CD4-positive, alpha-beta T cell treated with Interferon alpha-2 for 1 hour (primary cell): ENCODE data around the gene COLEC12.

Source experiments
- DNase-seq, 2 donors: peaks; one replicate each; pipeline ENCODE4 v3.0.0-alpha.2; 2020 to 2022

COLEC12 gene

DNA sequence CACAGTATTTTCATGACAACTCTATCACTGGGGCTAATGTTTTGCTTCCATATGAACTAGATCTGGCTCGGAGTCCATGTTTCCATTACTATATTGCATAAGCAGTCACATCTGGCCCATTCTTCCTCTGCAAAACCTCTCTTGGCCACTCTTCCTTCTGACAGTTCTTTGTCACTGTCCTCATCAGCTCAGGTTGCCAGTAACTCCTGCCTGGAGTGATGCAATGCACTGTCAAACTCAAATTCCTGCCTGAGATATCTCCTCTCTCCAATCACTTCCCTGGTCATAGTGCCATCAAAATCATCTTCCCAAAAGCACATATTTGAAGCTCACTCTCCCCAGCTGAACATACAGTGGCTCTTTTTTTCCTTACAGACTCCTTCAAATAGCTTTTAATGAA is 66.1 kb downstream of the COLEC12 start:
- no peak for DNase-seq

DNA sequence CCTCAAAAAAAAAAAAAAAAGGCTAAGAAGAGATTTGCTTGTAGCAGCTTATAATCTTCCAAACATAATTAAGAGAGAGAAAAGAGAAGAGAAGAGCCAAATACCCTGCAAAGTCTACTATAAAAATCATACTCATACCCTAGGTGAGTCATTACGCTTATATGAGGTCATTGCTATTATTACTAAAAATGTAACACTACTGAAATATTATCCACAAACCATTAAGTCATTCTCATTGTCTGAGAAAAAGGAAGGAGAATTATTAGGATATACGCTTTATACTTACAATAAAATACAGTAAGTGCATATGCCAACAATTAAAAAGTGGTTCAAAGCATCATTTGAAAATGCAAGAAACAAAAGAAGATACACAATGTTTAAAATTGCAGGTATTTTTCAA is 66.5 kb downstream of the COLEC12 start:
- no peak for DNase-seq

DNA sequence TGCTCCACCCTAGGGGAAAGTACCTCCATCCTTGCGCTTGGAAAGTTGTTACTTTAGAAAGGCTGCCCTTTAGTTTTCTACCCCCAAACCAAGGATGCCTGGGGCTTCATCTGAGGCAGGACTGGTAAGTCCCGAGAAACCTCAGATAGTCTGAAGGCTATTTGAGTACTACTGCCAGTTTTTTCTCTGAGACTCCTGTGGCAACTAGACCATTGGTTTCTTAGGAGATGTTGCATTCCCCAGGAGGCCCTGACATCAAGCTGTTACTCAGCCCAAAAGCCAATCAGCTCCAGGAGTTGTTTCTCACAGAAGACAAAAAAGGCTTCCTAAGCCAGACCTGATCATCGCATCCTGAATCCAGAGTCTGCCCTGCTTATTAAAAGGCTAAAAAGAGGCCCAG is 67.2 kb downstream of the COLEC12 start:
- no peak for DNase-seq

DNA sequence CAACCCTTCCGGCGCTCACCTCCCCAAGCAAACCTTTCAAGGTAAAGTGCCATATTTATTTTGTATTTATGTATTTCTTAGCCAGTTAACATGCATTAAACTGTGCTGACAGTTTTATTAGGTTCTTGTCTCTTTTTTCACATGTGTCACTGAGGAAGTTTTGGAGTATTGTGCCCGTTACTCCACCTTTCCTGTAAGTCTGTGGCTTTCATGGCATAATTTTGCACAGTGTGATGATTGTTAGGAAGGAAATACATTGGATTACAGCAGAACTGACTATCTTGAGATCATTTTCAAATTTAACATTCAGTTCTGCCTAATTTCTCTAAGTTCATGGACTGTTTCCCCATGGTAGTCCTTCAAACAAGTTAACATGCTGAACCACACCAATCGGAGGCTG is 67.7 kb downstream of the COLEC12 start:
- no peak for DNase-seq

DNA sequence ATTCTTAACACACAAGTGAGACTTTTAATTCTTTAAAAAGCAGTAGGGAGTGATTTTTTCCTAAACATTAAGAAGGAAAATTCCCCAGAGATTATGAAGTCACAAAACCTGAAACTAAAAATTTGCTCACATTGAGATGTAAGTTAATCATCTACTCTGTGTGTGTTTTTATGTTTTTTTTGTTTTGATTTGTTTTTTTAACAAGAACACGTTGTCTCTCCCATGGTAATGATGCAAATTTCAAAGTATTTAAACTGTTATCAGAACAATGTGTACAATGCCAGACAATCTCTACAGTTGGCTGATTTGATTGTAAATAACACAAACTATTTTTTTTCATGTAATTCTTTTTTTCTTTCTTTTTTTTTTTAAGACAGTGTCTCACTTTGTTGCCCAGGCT is 71.5 kb downstream of the COLEC12 start:
- DNase-seq = no peak

DNA sequence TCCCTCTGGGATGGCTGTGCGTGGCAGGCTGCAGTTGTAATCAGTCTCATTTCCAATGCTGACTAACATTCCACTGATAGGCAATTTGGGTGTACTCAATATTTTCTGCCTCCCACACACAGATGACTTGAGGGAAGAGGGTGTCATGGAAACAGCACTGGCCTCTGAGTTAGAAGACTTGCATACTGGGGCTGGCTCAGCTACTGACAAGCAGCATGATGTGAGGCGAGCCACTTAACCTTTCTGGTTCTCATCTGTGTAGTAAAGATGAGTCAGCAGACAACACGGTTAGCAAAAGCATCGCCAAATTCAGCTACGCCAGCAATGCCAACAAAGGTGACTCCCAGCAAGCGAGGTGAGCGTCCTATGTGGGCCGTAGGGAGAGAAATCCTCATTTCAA is 73.5 kb downstream of the COLEC12 start:
- no peak for DNase-seq

DNA sequence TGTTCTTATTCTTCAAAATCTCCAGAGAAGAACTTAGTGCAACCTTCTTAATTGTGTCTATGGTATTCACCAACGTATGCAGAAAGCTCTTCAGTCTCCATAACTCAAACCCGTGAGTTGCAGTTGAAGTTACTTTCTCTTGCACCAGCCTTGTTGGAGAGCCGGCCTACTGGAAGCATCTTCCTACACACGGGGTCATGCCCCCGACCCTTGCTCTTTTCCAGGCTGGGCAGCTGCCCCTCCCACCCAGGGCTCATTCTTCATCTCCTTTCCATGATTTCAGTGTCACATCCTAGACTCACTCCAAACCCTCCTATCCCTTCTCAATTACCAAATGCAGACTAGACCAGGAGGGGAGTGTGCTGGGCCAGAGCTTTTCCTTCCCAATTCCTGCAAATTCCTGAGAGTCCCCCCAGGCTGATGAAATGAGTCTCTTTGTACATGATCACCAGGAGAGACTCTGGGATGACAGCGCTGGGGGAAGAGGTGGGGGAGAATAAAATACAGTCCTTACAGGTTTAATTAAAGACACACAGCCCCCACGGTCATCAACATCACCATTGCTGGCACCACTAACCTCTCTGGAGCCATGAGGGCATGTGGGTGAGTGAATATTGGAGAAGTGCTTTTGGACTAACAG is 75.3 kb downstream of the COLEC12 start:
- no peak for DNase-seq

DNA sequence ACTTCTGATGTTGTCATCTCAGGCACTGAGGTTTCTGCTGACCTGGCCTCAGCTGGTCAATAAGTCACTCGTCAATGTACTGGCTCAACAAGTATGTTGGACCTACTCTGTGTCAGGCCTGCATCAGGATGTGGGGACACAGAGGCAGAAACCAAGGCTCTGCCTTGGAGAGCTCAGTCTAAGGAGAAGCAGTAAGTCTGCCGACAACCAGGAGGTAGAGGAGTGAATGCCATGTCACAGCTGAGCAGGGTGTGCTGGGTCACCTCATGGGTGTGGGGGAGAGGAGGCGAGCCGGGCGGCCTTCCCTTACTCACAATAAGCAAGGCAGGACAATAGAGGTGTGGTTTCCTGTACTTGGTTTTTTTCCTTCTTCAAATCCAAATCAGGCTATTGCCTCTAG is 75.8 kb downstream of the COLEC12 start:
- no peak for DNase-seq

DNA sequence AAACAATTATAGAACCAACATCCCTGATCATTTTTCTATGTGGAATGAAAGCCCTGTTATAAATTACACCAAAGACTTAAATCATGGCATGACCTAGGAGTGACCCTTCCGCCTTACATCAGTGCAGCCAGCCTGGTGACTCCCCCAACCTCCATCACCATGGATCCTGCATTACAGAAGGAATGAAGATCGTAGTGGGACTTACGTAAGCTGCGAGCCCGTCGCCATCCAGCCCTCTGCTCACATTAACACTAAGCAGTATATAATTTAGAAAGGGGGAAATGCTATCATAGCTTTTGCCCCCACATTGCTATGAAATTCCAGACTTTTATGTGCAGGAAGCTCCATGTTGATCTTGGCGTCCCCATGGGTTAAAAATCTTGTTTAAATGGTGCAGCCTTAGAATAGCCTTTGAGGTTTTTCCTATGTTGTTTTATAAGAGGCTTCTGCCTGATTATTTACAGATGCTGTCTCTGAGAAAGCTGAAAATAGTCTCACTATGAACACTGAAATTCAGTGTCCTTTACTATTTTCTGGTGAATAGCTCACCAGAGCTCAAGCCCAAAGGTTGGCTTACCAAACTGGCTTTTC is 76.3 kb downstream of the COLEC12 start:
- no peak for DNase-seq

DNA sequence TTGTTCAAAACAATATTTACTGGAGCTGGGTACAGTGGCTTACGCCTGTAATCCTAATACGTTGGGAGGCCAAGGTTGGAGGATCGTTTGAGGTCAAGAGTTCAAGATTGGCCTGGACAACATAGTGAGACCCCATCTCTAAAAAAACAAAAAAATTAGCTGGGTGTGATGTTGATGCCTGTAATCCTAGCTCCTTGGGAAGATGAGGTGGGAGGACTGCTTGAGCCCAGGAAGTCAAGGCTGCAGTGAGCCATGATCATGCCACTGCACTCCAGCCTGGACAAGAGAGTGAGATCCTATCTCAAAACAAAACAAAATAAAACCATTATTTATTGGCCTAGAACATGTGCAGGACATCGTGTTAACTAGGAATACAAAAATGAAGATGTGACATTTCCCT is 77.5 kb downstream of the COLEC12 start:
- DNase-seq = no peak

DNA sequence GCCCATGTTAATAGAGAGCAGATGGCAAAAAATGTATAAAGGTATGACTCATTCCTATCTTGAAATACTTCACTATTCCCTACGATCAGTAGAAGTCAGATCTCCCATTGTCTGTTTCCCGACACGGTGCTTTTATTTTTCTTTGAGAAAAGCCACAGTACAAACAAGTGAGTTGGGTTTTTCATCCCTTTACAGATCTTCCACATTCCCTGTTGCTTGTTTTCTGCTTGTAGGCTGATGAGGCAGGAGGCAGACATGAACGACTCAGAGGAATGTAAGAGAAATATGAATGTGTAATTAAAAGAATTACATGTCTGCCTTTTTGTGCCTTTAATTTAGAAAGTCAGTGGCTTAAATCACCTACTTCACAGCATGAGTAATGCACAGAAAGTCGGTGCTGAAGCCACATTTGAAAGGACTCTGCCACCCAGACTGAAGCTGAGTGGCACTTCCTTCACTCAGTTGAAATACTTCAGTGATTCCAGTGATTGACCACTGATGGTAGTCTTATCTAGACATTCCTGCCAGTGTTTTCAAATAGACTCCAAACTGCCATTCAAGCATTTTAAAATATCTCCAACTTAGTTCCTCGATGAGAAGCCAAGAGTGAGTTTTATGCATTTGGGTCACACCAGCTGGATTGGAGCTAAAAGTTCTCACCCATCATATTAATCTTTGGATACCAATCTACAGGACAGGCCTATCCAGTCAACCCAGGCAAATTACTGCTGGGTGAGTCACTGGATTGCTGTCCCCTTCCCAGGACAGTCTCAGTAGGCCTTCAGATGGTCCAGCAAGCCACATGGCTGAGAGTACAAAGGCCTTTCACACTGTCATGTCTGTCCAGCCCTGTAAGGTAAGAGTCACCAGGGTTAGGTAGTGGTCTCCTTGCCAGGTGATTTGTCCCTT is 79.0 kb downstream of the COLEC12 start:
- DNase-seq = no peak

DNA sequence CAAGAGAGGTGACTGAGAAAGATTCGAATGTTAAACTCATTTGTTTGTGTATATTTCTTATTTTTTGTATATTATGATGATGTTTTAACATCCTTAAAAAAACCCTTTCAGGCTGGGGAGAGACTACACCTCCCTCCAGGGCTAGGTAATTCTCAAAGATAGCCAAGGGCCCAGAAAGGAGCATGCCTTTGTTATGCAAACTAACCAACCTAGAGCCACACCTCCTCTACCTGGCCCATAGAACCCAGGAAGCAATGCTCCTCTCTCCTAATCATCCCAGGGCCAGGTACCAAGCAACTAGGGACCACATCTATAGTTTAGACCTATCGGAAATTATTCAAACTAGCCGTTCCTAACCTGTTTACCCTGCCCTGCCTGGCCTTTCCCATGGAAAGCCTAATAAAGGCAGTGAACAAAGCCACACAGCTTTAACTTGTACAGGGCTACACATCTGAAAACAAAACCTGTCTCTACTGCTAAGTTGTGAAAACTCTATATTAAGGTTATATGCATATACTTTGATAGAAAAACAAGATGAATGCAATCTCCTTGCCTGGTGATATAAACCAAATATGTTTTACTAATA is 79.7 kb downstream of the COLEC12 start:
- DNase-seq = no peak

DNA sequence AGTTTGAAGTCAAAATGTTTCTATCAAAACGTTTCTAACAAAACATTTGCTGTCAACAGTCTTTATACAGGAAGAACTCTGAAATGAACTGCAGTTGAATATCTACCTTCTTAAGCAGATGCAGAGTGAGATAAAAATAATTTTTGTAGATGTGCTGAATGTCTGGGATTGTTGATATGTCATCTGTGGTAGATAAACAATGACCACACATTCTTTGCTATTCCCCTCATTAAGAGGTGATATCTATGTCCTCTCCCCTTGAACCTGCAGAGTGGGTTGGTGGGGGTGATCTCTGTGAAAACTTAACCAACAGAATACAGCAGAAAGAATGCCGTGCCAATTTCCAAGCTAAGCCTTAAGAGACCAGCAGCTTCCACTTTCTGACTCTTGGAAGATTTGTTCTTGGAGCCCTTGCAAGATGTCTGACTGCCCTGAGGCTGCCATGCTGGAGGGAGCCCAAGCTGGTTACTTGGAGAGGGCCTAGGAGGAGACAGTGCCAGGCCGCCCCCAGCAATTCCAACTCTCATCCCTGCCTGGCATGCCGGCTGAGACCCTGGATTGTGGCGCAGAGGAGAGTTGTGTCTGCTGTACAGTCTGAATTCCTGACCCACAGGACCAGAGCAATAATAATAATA is 80.8 kb downstream of the COLEC12 start:
- no peak for DNase-seq

DNA sequence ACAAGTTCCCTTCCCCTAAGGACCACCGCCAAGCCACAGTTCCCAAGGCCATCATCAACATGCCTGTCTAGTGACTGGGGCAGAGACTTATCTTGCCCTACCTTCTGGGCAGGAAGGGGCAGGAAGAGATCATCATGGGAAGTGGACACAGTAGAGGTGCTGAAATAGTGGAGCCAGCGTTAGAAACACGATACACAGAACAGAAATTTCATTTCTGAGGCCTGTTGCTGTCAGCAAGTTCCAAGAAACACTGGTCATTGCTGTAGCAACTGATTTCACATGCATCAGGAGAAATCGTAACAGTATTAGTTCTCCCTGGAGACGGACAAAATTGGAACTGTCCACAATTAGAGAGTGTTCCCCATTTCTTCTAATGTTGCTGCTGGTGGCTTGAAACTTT is 83.0 kb downstream of the COLEC12 start:
- no peak for DNase-seq

DNA sequence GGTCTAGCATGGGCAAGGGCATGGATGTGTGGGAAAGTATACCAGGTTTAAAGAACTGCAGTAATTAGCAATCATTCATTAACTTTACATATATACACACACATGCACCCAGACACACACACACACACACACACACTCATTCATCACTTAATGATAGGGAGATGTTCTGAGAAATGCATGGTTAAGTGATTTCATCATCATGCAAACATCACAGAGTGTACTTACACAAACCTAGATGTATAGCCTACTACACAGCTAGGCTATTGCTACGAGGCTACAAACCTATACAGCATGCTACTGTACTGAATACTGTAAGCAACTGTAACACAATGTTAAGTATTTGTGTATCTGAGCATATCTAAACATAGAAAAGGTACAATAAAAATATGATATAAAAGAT is 83.6 kb downstream of the COLEC12 start:
- DNase-seq = no peak

DNA sequence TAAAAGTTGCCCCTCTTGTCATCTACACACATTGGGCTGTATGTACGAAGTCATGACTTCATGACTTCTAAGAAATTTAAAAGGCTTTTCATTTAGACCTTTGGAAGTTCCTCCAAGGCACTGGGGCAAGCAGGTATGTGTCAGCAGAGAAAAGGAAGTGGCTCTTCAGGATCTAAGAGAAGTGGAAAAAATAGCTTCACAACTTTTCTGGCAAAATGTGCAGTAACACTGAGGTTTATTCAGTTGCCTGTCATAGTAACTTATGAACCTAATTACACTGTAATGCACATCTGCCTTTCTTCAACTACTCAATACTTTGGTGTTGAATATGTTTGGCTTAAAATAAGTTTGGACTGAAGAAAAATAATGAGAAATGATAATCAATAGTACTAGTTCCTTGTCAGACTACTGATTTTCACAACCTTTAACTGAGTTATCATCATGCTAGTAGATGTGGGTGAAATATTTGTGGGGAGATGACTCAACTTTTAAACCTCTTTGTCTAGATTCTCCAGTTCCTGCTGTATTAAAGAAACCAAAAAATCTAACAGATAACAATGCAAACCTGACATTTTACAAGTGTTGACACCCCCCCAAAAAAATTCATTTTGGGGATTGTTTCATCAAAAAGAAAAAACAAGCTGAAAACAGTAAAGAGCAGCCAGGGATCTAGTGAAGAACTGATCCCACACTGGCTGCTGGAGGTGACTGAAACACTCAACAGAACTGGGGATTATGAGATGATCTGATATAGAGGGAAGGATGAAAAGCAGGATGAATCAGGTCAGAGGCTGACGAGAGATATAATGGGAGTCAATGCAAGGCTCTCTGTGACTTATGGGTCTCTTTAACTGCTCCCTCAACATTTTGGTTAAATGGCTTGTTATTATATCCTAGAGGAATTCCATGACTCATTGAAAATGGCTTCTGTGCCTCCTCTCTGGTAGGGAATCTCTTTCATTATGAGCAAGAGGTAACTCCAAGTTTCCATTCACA is 84.6 kb downstream of the COLEC12 start:
- DNase-seq = no peak

DNA sequence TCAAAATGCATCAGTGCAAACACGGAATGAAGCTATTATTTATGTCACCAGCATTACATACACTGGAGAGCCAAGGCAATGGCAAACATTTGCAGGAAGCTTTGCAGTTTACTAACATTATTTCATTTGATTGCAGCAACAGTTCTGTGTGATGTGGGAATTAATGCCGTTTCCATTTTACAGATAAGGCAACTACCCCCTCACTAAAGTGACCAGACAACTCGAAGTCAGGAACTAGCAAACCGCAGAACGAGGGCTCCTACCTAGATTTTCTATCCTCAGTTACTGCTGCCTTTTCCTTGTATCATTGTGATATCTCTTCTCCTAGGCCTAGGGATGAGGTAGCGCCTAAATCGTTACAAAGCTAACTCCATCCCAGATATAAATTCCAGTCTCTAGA is 85.5 kb downstream of the COLEC12 start:
- no peak for DNase-seq

DNA sequence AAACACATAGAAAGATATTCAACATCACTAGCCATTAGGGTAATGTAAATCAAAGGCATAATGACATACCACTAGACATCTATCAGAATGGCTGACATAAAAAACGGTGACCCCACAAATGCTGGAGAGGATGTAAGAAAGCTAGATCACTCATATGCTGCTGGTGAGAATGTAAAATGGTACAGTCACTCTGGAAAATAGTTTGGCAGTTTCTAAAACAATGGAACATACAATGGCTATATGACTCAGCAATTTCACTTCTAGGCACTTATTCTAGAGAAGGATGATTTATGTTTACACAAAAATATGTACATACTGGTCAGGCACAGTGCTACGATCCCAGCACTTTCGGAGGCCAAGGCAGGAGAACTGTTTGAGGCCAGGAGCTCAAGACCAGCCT is 87.3 kb downstream of the COLEC12 start:
- DNase-seq = no peak

DNA sequence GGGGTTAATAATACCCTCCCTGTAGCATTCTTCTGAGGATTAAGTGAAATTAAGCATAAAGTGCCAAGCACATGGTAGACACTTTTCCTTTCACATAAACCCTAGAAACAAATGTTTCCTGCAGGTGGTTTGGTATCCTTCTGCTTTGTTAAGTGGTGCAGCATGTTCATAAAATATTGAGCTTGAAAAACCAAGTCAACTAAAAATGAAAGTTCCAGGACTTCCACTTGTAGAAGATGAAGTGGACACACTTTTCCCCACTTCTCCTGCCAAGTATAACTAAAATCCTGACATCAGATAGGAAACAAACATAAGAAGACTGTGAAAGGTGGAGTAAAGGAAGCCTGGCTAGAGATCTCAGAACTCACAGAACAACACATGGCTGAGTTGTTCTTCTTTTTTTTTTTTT is 90.5 kb downstream of the COLEC12 start:
- no peak for DNase-seq

DNA sequence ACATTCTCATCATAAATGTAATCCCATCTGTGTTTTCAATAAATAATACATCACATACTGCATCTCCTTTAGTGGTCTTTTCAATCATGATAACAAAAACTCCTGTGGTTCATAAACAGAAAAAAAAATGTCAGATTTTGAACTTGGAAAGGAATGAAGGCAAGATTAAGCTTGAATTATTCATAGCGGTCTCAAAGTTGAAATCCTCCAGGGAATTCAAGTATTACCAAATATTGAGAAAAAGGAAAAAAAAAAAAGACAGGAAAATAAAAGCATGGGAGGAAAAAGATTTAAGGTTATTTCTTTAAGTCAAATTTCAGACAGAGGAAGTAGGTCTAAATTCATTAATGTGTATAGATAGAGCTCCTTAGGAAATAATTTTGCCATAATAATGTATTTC is 92.1 kb downstream of the COLEC12 start:
- DNase-seq = no peak

DNA sequence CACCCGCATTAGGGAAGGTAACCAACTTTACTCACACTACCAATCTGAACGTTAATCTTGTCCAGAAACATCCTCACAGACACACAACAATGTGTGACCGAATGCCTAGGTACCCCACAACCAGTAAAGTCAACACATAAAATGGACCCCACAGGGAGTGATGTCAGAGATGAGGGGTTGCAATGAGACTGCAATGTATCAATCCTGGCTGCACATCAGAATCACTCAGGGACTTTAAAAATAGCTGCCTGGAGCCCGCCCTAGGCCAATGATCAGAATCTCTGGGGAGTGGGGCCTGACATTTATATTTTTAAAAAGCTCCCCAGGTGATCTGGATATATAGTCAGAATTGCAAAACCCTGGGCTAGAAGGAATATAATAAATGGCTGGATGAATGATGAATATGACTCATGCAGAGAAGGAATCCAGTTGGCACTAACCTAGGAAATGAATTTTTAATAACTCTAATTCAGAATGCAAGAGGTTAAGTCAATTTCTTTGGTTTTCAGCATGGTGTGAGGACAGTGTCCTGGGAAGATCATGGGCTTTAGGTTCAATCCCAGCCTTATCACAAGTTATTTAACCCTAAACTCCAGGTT is 92.8 kb downstream of the COLEC12 start:
- DNase-seq = no peak

DNA sequence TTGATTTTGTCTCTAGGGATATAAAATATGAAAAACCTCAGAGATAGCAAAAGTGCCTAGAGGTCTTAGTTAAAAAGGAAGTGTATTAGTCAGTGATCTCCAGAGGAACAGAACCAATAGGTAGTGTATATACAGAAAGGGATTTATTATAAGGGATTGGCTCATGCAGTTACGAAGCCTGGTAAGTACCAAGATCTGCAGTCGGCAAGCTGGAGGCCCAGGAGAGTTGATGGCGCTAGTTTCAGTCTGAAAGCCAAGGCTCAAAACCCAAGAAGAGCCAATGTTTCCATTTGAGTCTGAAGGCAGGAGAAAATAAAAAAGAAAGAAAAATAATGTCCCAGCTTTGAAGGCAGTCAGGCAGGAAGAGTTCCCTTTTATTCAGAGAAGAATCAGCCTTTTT is 93.3 kb downstream of the COLEC12 start:
- no peak for DNase-seq
